HL-60 (cell line): ENCODE measurements around the gene KLHL20.
"Not testable (repeated sequence)": the region's sequence is repeated elsewhere in the genome, so short reads cannot be mapped to it uniquely, and the experiment has no call there.

Source experiments
- DNase-seq, 2 experiments: peaks; one replicate each; pipeline ENCODE4 v3.0.0-alpha.2; 2010 to 2020; ENCODE audit warnings: low read depth in 1 of 2, low spot score in 1 of 2
- H3K27ac ChIP-seq: fragments of 250-450 bp; sonication (Bioruptor Pico); replicated peaks from 2 replicates; pipeline ENCODE4 v1.5.1; 2020; ENCODE audit warnings: mild to moderate bottlenecking, moderate library complexity
- H3K27me3 ChIP-seq: fragments of 250-450 bp; sonication (Bioruptor Pico); 2 replicates; pipeline ENCODE4 v1.5.1; 2021; ENCODE audit warnings: mild to moderate bottlenecking, moderate library complexity; ENCODE audit not compliant: insufficient read depth, poor library complexity, severe bottlenecking
- H3K4me3 ChIP-seq: replicated peaks from 2 replicates; pipeline ENCODE4 v1.5.1; 2011; ENCODE audit warnings: mild to moderate bottlenecking, control low read depth, low read length; ENCODE audit not compliant: insufficient read depth
- GABPA ChIP-seq: IDR thresholded peaks from 2 replicates; pipeline ENCODE4 v1.6.1; 2012; ENCODE audit warnings: low read depth
- POLR2AphosphoS5 ChIP-seq: IDR thresholded peaks from 2 replicates; pipeline ENCODE4 v1.6.1; 2012; ENCODE audit warnings: low read depth
- SPI1 ChIP-seq: IDR thresholded peaks from 2 replicates; pipeline ENCODE4 v1.6.1; 2012; ENCODE audit warnings: low read depth, mild to moderate bottlenecking, borderline replicate concordance
- TF ChIP-seq, protein P1 (sequence below): IDR thresholded peaks from one replicate; pipeline ENCODE4 v1.5.1; 2011; ENCODE audit warnings: low read length, control low read depth, inconsistent platforms; ENCODE audit not compliant: insufficient read depth
- TF ChIP-seq, protein P2 (sequence below): IDR thresholded peaks from 2 replicates; pipeline ENCODE4 v1.6.1; 2012; ENCODE audit warnings: low read depth; ENCODE audit not compliant: insufficient replicate concordance

Gene KLHL20

DNA sequence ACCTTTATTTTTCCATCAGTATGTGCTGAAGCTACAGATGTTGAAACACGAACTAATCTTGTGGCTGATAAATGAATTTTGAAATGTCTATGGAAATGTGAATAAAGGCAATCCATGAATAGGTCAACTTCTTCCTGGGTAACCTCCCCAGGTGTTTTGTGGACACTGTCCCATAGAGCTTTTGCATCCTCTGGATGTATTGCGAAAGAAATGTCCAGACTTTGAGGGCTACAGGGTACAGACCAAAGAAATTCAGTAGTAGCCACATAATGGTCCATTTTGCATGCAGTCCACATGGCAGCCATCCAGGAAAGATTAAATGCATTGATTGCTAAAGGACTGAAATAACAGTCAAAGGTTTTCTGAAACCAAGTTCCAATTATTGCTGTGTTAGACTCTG lies 88.2 kb downstream of the KLHL20 start:
- Histone ChIP-seq H3K27ac (no peak overlapping the region), H3K27me3 (no peaks in the 10 kb centered on the region), H3K4me3 (no peak overlapping the region)
- no peak for TF ChIP-seq GABPA
- no peak for TF ChIP-seq SPI1
- TF ChIP-seq, protein P1, sequence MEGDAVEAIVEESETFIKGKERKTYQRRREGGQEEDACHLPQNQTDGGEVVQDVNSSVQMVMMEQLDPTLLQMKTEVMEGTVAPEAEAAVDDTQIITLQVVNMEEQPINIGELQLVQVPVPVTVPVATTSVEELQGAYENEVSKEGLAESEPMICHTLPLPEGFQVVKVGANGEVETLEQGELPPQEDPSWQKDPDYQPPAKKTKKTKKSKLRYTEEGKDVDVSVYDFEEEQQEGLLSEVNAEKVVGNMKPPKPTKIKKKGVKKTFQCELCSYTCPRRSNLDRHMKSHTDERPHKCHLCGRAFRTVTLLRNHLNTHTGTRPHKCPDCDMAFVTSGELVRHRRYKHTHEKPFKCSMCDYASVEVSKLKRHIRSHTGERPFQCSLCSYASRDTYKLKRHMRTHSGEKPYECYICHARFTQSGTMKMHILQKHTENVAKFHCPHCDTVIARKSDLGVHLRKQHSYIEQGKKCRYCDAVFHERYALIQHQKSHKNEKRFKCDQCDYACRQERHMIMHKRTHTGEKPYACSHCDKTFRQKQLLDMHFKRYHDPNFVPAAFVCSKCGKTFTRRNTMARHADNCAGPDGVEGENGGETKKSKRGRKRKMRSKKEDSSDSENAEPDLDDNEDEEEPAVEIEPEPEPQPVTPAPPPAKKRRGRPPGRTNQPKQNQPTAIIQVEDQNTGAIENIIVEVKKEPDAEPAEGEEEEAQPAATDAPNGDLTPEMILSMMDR = no peak
- TF ChIP-seq, protein P2, sequence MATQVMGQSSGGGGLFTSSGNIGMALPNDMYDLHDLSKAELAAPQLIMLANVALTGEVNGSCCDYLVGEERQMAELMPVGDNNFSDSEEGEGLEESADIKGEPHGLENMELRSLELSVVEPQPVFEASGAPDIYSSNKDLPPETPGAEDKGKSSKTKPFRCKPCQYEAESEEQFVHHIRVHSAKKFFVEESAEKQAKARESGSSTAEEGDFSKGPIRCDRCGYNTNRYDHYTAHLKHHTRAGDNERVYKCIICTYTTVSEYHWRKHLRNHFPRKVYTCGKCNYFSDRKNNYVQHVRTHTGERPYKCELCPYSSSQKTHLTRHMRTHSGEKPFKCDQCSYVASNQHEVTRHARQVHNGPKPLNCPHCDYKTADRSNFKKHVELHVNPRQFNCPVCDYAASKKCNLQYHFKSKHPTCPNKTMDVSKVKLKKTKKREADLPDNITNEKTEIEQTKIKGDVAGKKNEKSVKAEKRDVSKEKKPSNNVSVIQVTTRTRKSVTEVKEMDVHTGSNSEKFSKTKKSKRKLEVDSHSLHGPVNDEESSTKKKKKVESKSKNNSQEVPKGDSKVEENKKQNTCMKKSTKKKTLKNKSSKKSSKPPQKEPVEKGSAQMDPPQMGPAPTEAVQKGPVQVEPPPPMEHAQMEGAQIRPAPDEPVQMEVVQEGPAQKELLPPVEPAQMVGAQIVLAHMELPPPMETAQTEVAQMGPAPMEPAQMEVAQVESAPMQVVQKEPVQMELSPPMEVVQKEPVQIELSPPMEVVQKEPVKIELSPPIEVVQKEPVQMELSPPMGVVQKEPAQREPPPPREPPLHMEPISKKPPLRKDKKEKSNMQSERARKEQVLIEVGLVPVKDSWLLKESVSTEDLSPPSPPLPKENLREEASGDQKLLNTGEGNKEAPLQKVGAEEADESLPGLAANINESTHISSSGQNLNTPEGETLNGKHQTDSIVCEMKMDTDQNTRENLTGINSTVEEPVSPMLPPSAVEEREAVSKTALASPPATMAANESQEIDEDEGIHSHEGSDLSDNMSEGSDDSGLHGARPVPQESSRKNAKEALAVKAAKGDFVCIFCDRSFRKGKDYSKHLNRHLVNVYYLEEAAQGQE = no peak
- no peak for TF ChIP-seq POLR2AphosphoS5
- no peak for DNase-seq

DNA sequence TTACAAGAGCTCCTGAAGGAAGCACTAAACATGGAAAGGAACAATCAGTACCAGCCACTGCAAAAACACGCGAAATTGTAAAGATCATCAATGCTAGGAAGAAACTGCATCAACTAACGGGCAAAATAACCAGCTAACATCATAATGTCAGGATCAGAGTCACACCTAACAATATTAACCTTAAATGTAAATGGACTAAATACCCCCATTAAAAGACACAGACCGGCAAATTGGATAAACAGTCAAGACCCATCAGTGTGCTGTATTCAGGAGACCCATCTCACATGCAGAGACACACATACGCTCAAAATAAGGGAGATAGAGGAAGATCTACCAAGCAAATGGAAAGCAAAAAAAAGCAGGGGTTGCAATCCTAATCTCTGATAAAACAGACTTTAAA lies 98.9 kb downstream of the KLHL20 start:
- H3K4me3 ChIP-seq, H3K27ac ChIP-seq, H3K27me3 ChIP-seq, DNase-seq: not testable (repeated sequence)

DNA sequence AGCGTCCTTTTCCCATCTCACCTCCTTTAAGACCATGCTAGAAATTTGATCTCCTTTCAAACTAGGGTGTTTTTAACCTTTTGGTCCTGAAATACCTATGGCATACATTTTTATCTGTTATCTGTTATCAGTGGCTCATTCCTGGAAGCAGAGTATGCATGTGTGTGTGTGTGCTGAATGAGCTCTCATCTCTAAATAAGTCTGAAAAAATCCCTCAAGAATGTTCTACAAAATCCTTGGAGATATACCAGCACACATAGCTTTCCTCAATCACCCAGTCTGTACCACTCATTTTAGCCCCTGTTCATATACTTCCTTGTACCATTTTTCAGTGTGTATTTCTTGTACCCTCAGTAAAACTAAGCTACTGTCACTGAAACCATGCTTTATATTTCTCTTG lies 103.7 kb downstream of the KLHL20 start:
- H3K27ac ChIP-seq = no peak overlapping the region
- H3K4me3 ChIP-seq = no peak overlapping the region
- no peaks in the 10 kb centered on the region for H3K27me3 ChIP-seq
- no peak for TF ChIP-seq GABPA
- TF ChIP-seq POLR2AphosphoS5 = no peak
- TF ChIP-seq, protein P1 = no peak
- no peak for TF ChIP-seq SPI1
- TF ChIP-seq, protein P2 = no peak
- no peak for DNase-seq

DNA sequence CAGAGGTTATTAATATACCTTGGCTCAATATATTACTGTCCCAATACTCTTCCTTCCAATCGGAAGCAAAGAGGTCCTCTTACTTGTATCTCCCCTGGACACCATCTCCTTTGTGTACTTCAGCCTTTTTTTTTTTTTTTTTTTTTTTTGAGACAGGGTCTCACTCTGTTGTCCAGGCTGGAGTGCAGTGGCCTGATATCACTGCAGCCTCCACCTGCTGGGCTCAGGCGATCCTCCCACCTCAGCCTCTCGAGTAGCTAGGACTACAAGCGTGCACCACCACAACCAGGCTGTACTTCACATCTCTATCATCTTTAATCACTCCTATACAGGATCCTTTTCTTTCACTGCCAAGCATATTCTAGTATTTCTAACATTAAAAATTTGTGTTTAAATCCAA lies 106.9 kb downstream of the KLHL20 start:
- H3K4me3 ChIP-seq = no peak overlapping the region
- no peak overlapping the region for H3K27ac ChIP-seq
- DNase-seq = no peak
- no peak for TF ChIP-seq POLR2AphosphoS5
- TF ChIP-seq GABPA = no peak
- no peaks in the 10 kb centered on the region for H3K27me3 ChIP-seq

DNA sequence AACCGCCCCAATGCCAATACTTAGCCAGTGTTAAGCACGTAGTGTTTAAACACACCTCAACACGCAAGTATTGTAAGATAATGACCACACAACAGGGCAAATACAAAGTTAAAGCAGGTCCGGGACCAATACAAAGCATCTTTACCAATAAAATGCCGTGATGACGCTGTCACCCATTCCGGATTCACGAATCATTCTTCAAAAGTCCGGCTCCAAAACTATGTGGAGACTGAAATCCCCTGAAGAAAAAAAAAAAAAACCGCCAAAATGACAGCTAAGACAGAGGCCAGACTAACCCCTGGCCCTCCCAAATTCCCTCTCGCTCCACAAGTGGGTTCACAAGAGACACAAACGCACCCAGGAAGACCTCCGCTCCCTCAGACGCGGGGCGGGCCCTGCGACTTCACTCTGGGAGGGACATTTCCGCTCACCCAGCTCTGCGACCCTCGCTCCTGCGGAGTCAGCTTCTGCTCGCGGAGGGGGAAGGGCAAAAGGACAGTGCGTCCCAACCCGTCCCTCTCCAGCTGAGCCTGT lies 109.1 kb downstream of the KLHL20 start:
- no peak for DNase-seq
- peak overlapping the region; percentile 87 for H3K27ac ChIP-seq
- TF ChIP-seq SPI1 (no peak), GABPA (no peak), POLR2AphosphoS5 (no peak)
- TF ChIP-seq, protein P1 = no peak
- TF ChIP-seq, protein P2 = no peak
- H3K27me3 ChIP-seq = no peaks in the 10 kb centered on the region
- H3K4me3 ChIP-seq = peak overlapping the region; percentile 77
